CMK (cell line): Measurements from ENCODE around the gene DDA1.
A peak's percentile ranks its signal among the peaks of the same experiment; 100 is the strongest.
"Not testable (repeated sequence)": the region's sequence is repeated elsewhere in the genome, so short reads cannot be mapped to it uniquely, and the experiment has no call there.

Source experiments
- DNase-seq: peaks from one replicate; pipeline ENCODE4 v3.0.0-alpha.2; 2010; ENCODE audit warnings: low read depth

The DDA1 gene

DNA sequence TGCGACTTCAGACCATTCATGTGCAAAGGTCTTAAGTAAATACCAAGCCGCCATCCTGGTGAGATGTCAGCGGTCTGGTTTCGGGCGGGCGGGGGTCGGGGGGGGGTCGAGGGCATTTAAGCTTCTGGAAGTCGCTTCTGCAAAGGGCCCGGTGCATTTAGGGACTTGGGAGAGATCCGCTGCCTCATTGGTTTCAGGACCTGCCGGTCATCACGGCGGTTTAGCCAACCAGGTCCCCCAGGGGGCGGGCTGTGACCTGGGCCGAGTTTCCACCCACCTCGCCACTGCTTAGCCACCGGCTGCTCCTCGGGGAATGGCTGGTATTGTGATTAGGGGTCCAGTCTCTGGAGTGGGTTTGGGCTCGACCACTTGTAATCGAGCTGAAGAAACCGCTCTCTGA lies 19.9 kb upstream of the DDA1 start:
- DNase-seq, result no peak

- DNase-seq, result peak; percentile 56
These were observed 16.9 kb upstream of the DDA1 start for GRCh38 chr19:17292301-17293074.

GRCh38 chr19:17293605-17294004 lies 15.8 kb upstream of the DDA1 start:
- DNase-seq, result no peak

DNA sequence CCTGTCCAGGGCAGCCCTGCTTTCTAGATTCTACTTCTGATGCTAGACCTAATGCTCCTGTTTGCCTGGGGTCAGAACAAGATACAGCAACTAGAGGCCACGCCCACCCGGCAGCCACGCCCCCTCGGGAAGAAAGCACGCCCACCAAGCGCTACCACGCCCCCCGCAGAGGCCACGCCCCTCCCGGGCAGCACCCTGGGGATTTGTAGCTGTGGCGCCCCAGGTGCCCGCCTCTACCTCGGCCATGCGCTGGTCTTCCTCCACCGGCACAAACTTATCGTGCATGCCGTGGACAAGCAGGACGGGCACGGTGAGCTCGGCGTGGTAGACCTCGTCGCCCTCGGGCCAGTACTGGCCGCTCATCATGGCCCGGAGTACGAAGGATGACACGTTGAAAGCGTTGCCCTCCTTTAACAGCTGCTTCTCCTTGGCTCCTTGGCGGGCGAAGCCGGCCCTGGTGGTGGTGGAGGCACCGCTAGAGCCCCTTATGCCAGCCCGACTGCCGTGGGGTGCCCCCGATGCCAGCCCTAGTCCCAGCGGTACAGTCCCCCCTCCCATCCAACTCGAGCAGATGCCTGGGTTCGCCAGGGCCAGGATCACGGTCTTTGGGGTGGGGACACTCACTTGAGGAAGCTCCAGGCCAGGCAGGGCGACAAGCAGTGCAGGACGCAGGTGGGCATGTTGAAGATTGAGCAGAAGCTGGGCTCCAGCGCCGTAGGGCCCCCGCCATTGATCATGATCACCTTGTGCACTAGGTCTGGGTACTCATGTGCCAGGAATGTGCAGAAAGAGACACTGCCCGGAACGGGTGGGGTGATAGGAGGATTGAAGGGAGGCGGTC lies 15.1 kb upstream of the DDA1 start:
- no peak for DNase-seq

DNA sequence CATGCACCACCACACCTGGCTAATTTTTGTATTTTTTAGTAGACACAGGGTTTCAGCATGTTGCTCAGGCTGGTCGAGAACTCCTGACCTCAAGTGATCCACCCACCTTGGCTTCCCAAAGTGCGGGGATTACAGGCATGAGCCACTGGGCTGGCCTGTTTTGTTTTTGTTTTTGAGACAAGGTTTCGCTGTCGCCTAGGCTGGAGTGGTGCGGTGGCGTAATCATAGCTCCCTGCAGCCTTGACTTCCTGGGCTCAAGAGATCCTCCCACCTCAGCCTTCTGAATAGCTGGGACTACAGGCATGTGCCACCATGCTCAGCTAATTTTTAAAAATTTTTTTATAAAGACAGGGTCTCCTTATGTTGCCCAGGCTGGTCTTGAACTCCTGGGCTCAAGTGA lies 13.8 kb upstream of the DDA1 start:
- DNase-seq, result not testable (repeated sequence)

DNA sequence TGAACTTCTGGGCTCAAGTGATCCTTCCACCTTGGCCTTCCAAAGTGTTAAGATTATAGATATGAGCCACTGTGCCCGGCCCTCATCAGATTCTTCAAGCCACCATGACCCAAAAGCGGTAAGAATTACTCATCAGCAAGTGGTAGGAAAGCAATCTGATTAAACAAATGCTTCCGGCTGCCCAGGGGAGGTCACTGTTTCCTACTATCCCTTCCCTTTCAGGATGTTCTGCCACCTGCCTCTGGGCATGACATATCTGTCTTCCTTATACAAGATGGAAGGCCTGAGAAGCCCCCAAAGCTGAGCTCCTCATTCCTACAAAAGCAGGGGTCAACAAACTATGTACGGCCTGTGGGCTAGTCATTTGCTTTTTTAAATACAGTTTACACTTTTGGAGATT lies 13.1 kb upstream of the DDA1 start:
- no peak for DNase-seq

- no peak for DNase-seq
These were observed 12.4 kb upstream of the DDA1 start for GRCh38 chr19:17296976-17297375.

DNA sequence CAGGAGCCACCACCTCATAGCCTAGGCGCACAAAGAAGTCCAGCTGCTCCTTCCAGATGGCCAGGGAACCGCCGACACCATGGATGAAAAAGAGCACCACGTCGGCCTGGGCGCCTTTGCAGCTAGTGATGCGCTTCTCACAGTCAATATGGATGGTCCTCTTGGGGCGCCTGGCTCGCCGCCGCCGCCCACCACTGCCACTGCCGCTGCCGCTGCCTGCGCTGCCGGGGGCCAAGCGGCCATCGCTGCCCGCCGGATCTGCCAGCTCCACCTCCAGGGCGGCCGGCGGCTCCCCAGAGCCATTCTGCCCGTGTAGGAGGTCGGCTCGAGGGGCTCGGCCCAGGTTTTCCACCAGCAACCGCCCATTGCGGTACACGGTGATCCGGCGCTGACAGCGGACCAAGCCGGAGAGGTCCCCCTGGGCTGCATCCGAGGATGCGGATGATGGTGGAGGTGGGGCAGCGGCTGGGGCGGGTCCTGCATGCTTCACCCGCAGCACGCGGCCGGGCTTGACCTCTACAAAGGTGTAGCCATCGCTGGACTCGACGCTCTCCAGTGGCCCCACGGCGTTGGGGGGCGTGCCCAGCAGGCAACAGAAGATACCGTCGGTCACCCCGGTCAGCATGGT lies 8.3 kb upstream of the DDA1 start:
- DNase-seq, result no peak

DNA sequence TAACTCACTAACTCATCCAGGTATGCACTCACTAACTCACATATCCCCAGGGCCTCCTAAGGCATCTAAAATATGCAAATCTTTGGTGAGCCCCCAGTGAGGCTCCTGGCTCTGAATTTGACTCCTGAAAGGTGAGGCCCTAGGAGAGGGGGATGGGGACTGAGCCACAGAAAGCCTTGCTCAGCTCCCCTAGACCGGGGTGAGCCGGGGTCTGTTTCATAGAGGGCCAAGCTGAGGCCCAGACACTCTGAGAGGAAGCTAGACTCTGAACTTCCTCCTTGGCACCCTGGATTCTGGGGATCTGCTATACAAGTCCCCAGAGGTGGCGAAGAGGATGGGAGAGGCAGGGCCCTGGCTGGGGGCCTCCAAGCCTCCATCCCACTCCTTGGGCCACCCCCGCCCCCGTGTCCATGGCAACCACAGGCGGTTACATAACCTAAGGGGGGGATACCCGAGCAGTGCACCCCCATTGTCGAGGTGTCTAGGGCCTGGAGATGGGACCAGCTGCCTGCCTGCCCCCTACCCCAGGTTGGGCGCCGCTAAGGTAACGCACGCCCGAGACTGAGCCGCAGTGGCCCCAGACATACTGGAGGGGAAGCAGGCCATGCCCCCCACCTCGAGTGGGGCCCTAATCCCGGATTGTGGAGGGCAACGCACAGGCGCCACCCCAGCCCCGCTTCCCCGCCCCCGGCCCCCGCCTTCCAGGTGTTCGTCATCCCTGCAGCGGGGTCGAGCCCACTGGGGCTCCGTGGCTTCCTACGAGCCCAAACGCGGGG lies 6.8 kb upstream of the DDA1 start:
- no peak for DNase-seq

DNA sequence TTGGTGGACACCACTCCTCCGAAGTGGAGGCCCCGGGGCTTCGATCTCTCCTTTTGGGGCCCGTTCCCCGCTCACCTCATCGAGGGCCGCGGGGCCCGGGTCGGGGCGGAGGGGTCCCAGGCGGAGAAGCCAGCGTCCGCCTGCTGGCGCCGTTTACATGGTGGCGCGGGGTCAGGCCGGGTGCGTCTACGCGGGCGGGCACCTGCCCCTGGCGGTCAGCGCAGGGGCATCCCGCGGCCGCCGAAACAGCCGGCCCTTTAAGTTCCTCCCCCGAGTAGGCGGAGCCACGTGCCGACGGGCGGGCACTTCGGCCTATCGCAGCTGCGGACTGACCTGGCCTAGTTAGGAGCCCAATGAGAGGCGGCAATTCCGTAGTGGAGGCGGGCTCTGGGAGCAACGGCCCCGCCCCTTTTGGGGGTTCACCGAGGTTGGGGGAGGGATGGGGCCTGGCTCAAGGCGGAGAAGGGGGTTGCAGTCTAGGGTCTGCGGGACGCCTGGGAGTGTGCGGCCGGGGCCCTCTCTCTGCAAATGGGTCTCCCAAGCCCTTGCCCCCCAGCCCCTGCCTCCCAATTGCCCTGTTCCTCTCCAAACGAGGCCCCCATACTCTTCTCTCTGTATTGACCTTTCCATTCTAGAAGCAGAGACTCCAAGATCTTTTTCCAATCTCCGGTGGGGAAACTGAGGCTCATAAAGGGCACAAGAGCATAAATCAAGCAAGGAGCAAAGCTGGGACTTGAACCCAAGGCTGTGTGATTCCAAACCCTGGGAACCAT lies 6.0 kb upstream of the DDA1 start, which contains the start of gene ABHD8:
Gene ABHD8, minus strand, starts transcription at position 259 of the 773 bp plus-strand sequence. CDS start 1,809 bp downstream, outside the sequence.
- DNase-seq, result peak; percentile 92

- DNase-seq, result no peak
These were observed 5.5 kb upstream of the DDA1 start for GRCh38 chr19:17303940-17304267.

- no peak for DNase-seq
These were observed 4.8 kb upstream of the DDA1 start for GRCh38 chr19:17304386-17305215.

- DNase-seq, result no peak
These were observed 4.2 kb upstream of the DDA1 start for GRCh38 chr19:17305216-17305516.

DNA sequence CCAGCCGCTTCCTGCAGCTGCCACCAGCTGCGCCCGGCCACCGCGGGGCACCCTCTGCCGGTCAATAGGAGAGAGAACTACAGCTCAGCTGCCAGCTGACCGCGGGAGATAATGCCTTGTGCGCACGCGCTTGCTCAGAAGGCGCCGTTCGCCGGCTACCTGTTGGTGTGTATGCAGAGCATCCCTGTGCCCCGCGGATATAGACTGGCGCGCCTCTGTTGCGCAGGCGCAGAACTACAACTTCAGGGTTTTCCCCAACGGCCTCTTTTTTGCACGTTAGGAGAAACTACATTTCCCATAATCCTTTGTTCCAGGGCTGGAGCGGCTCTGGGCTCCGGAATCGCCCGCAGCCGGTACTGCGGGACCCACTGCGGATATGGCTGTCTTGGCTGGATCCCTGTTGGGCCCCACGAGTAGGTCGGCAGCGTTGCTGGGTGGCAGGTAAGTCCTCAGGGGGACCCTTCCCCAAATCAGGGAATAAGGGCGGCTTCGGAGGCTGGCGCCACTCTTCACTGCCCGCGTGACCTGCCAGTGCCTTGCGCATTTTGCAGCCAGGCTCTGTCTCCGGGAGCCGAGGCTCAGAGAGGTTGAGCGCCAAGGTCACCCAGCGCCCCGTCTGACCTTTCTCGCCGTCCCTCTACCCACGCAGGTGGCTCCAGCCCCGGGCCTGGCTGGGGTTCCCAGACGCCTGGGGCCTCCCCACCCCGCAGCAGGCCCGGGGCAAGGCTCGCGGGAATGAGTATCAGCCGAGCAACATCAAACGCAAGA lies 3.7 kb upstream of the DDA1 start, which contains the start of gene MRPL34:
Gene MRPL34, plus strand, starts transcription at position 356 of the 768 bp plus-strand sequence. Its CDS starts 21 bp downstream, at position 377.
- DNase-seq, result peak; percentile 97

DNA sequence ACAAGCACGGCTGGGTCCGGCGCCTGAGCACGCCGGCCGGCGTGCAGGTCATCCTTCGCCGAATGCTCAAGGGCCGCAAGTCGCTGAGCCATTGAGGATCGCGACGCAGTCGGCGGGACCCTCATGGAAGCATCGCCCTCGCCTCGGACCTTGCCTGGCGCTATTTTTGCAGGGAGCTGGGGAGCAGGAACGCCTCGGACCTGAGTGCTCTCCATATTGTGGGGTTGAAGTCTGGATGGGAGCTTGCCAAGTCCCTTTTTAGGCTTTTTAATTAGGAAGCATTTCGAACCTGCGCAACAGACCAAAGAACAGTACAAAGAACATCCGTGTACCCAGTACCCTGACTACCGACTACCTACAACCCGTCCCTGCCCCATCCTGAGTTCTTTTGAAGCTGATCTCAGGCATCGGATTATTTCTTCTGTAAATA lies 3.1 kb upstream of the DDA1 start:
- no peak for DNase-seq

- no peak for DNase-seq
These were observed 1.4 kb upstream of the DDA1 start for GRCh38 chr19:17307876-17308377.

GRCh38 chr19:17309965-17310461 lies 650 bp downstream of the DDA1 start:
- DNase-seq, result no peak

- DNase-seq, result no peak
These were observed 2.3 kb downstream of the DDA1 start for GRCh38 chr19:17311455-17312188.
